ENCODE data around the gene ATP2C1. TPM values are rescaled to one million over a fixed set of nuclear protein-coding genes. Genes with fewer than 3 reads are reported as not detected.

The ATP2C1 gene
- total and polyA plus RNA-seq, 2 donors = 40.6 to 60.2 TPM

DNA sequence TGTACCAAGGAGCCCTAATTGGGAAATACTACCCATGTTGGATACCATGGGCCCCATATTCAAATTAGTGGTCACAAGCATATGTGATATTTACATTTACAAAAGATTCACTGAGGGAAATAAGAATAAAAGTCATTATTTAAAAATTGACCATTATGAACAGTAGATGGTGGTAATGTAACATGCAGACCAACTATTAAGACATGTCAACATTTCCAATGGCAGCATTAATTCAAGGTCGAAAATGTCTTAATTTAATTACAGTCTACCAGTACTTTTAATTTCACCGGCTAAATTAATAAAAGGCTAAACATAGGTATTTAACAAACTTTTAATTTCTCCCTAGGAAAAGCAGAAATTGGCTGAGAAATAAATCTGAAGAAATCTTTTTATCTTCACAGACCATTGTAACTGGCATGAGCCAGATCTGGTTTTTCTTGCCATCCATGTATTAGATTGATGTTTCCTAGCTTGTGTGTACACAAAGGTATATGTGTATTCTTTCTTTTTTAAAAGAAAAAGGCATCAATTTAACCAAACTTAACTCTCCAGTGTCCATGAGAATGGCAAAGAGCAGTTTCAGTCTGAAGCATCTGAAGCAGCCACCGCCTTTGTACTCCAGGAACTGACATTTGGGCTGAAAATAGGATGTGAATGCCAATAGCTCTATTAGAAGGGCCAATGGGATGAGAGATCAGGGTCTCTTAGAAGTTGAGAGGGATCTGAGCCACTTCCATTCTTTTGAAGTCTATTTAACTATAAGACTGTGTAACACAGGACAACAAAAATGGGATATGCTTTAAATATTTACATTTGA is 159.4 kb downstream of the ATP2C1 start:
- Histone ChIP-seq H3K27me3 (ENCODE audit: control insufficient read depth in 2 of 2, insufficient read depth in 1 of 2, low read length in 1 of 2) (no peaks in the 10 kb centered on the region), H3K4me3 (ENCODE audit: low read length in 2 of 2) (no peak overlapping the region), H3K27ac (ENCODE audit: low read depth in 1 of 2, low read length in 1 of 2) (no peak overlapping the region), H3K4me1 (ENCODE audit: control insufficient read depth in 2 of 2, insufficient read depth in 2 of 2, low read length in 2 of 2) (no peaks in the 10 kb centered on the region), H3K36me3 (ENCODE audit: control insufficient read depth in 2 of 2, insufficient read depth in 2 of 2, low read length in 1 of 2) (no peaks in the 10 kb centered on the region), H3K9me3 (ENCODE audit: control insufficient read depth in 2 of 2, insufficient read depth in 1 of 2, low read length in 1 of 2) (no peaks in the 10 kb centered on the region)
- DNase-seq (ENCODE audit: low read depth in 6 of 9, low spot score in 9 of 9) = no peak
- 96% methylated on average over 3 of the region's 3 CpGs for WGBS

Other genes starting within 250 kb of the ATP2C1 start
- gene PIK3R4, start 147.3 kb upstream of the ATP2C1 start, total RNA-seq = 31.5 TPM
- gene PIK3R4, start 147.3 kb upstream of the ATP2C1 start, polyA plus RNA-seq = 48.1 TPM
- 13.3 TPM for gene ASTE1, start 132.7 kb downstream of the ATP2C1 start, total RNA-seq
- gene ASTE1, start 132.7 kb downstream of the ATP2C1 start, polyA plus RNA-seq = 8.1 TPM
- 1.8 TPM for gene NEK11, start 132.8 kb downstream of the ATP2C1 start, total RNA-seq
- gene NEK11, start 132.8 kb downstream of the ATP2C1 start, polyA plus RNA-seq = 3.2 TPM

Data from thymus (tissue), 11 donors.